ENCODE data around the gene CDH13.

DNA sequence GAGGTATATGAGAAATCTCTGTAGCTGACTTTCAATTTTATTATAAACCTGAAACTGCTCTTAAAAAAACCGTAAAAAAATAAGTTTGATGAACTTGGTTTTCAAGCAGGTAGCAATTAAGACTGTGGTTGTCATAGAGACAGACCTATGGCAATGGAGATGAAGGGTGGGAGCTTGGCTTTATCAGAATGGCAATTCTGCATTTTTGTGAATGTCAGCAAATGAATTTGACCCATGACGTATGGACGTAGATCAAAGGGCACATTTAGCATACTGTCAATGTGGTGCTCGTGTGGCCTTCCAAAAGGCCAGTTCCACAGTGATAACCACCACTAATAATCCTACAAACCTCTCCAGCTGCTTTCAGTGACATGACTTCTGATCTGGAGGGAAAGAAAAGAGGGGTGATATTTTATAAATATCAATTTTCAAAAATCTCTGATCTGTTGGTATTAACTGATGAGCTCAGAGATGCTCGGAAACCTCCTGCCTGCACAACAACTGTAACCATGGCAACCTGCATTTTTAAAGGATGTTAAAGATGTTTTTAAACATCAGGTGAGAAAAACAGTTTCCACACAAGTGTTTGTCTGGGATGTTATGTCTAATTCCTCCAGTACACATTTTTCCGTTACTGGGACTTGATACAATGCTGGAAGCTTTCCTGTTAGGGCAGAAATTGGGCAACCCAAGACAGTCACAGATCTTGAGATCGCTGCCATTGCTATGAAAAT, 533.7 kb downstream of the CDH13 start:
- TF ChIP-seq POLR2A (IDR thresholded peaks at IDR 0.05), result no peak
- TF ChIP-seq, protein P1, sequence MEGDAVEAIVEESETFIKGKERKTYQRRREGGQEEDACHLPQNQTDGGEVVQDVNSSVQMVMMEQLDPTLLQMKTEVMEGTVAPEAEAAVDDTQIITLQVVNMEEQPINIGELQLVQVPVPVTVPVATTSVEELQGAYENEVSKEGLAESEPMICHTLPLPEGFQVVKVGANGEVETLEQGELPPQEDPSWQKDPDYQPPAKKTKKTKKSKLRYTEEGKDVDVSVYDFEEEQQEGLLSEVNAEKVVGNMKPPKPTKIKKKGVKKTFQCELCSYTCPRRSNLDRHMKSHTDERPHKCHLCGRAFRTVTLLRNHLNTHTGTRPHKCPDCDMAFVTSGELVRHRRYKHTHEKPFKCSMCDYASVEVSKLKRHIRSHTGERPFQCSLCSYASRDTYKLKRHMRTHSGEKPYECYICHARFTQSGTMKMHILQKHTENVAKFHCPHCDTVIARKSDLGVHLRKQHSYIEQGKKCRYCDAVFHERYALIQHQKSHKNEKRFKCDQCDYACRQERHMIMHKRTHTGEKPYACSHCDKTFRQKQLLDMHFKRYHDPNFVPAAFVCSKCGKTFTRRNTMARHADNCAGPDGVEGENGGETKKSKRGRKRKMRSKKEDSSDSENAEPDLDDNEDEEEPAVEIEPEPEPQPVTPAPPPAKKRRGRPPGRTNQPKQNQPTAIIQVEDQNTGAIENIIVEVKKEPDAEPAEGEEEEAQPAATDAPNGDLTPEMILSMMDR (IDR thresholded peaks at IDR 0.05), result no peak

All from thyroid gland (tissue), 4 donors.